Measurements from ENCODE around the gene PACSIN2.

Gene PACSIN2

GRCh38 chr22:43014869-43015676, at the start of gene PACSIN2:
Gene PACSIN2 (minus strand): TSS chr22:43015149. CDS start chr22:42912080, 103,069 bp downstream.
- TF ChIP-seq, protein P1, sequence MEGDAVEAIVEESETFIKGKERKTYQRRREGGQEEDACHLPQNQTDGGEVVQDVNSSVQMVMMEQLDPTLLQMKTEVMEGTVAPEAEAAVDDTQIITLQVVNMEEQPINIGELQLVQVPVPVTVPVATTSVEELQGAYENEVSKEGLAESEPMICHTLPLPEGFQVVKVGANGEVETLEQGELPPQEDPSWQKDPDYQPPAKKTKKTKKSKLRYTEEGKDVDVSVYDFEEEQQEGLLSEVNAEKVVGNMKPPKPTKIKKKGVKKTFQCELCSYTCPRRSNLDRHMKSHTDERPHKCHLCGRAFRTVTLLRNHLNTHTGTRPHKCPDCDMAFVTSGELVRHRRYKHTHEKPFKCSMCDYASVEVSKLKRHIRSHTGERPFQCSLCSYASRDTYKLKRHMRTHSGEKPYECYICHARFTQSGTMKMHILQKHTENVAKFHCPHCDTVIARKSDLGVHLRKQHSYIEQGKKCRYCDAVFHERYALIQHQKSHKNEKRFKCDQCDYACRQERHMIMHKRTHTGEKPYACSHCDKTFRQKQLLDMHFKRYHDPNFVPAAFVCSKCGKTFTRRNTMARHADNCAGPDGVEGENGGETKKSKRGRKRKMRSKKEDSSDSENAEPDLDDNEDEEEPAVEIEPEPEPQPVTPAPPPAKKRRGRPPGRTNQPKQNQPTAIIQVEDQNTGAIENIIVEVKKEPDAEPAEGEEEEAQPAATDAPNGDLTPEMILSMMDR (conservative IDR thresholded peaks at IDR 0.05; ENCODE audit: low read depth): no peak
- peak; percentile 99 for DNase-seq (ENCODE audit: low spot score)
- peak within 1 kb of the TSS; percentile 73 for H3K27ac ChIP-seq
- ChIA-PET POLR2A (ENCODE audit: low non-redundant PET) (interaction anchor here (0.5 to 1.1 kb wide), 2 partner anchors 14 to 138 kb away, joined by 4 to 6 read pairs; no protein-coding TSS in a partner anchor), CTCF (no interaction called here)

DNA sequence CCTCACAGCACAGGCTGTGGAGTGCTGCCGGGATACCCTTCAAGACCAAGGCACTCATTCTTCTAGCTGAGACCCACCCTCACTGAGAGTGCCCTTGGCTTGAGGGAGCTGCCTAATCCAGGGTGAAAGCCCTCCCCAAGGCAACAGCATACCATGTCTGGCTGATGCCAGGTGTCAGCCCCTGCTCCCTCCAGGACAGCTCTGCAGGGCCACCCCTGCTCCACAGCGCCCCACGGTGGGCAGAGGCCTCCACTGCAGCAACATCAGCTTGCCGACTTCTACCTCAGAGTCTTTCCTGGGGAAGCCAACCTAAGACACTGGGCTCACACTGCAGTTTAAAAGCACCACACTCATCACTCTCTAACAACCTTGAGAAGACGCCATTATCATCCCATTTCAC, 45.2 kb upstream of the PACSIN2 start:
- DNase-seq (ENCODE audit: low spot score): no peak
- ChIA-PET CTCF (interaction anchor here (0.6 to 1.1 kb wide), 6 partner anchors 10 to 459 kb away, joined by 3 to 5 read pairs (median 3); no protein-coding TSS in a partner anchor), POLR2A (ENCODE audit: low non-redundant PET) (no interaction called here)
- TF ChIP-seq, protein P1 (conservative IDR thresholded peaks at IDR 0.05; ENCODE audit: low read depth): peak; percentile 57
- no peak overlapping the region for H3K27ac ChIP-seq

GRCh38 chr22:43057641-43058040, 42.7 kb upstream of the PACSIN2 start:
- ChIA-PET CTCF (no interaction called here), POLR2A (ENCODE audit: low non-redundant PET) (no interaction called here)
- TF ChIP-seq, protein P1 (conservative IDR thresholded peaks at IDR 0.05; ENCODE audit: low read depth): no peak
- no peak for DNase-seq (ENCODE audit: low spot score)
- H3K27ac ChIP-seq: no peak overlapping the region

GRCh38 chr22:43053176-43053575, 38.2 kb upstream of the PACSIN2 start:
- no peak for DNase-seq (ENCODE audit: low spot score)
- ChIA-PET POLR2A (ENCODE audit: low non-redundant PET) (no interaction called here), CTCF (no interaction called here)
- TF ChIP-seq, protein P1 (conservative IDR thresholded peaks at IDR 0.05; ENCODE audit: low read depth): no peak
- no peak overlapping the region for H3K27ac ChIP-seq

- POLR2A ChIA-PET (ENCODE audit: low non-redundant PET): no interaction called here
- CTCF ChIA-PET: interaction anchor here (0.7 kb wide), 1 partner anchor 1414 kb away, joined by 5 read pairs; no protein-coding TSS in a partner anchor
- no peak for DNase-seq (ENCODE audit: low spot score)
- H3K27ac ChIP-seq: no peak overlapping the region
- TF ChIP-seq, protein P1 (conservative IDR thresholded peaks at IDR 0.05; ENCODE audit: low read depth): no peak
Measured at GRCh38 chr22:43050995-43051394, 36.0 kb upstream of the PACSIN2 start.

- H3K27ac ChIP-seq: no peak overlapping the region
- ChIA-PET POLR2A (ENCODE audit: low non-redundant PET) (no interaction called here), CTCF (no interaction called here)
- DNase-seq (ENCODE audit: low spot score): no peak
- TF ChIP-seq, protein P1 (conservative IDR thresholded peaks at IDR 0.05; ENCODE audit: low read depth): no peak
Measured at GRCh38 chr22:43047605-43048004, 32.7 kb upstream of the PACSIN2 start.

Data from RWPE1 (cell line).